GM10847 (cell line): Measurements from ENCODE around the gene ZMAT3.

Source experiments
- POLR2A ChIP-seq: IDR thresholded peaks from 2 replicates; pipeline ENCODE4 v1.6.1; 2011; ENCODE audit not compliant: insufficient read length; ENCODE audit errors: extremely low read depth

The ZMAT3 gene

GRCh38 chr3:179036226-179036625 lies 35.4 kb downstream of the ZMAT3 start:
- TF ChIP-seq POLR2A, result no peak

GRCh38 chr3:179035232-179035631 lies 36.4 kb downstream of the ZMAT3 start:
- TF ChIP-seq POLR2A, result no peak

GRCh38 chr3:179029096-179029495 lies 42.5 kb downstream of the ZMAT3 start:
- no peak for TF ChIP-seq POLR2A

- TF ChIP-seq POLR2A, result no peak
Measured at GRCh38 chr3:179028408-179028807, 43.2 kb downstream of the ZMAT3 start.

DNA sequence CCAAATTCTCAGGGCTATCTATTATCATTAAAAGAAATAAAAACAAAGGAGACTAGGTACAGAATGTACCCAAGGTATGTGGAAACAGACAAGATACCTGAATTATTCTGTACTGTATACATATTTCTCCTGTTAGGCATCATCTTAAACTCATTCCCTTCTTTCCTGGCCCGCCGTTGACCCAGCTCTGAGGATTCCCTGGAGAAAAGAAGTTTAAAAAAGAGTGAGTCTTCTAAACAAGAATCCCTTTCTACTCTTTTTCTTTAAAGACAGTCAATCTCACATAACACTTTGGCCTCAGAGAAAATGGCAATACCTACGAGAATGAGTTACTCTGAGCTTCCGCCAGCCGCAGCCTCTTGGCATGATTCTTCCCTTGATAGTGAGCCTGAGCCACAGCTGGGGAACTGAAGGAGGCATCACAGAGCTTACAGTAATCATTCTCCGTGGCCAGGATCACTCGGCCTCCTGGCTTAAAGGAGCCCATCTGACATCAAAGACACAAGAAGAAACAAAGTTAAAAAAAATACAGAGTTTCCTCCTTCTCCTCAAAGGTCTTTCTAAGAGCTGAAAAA lies 44.2 kb downstream of the ZMAT3 start:
- no peak for TF ChIP-seq POLR2A

- TF ChIP-seq POLR2A, result no peak
Measured at GRCh38 chr3:179026636-179027035, 45.0 kb downstream of the ZMAT3 start.

GRCh38 chr3:179021119-179021903 lies 50.3 kb downstream of the ZMAT3 start:
- no peak for TF ChIP-seq POLR2A

DNA sequence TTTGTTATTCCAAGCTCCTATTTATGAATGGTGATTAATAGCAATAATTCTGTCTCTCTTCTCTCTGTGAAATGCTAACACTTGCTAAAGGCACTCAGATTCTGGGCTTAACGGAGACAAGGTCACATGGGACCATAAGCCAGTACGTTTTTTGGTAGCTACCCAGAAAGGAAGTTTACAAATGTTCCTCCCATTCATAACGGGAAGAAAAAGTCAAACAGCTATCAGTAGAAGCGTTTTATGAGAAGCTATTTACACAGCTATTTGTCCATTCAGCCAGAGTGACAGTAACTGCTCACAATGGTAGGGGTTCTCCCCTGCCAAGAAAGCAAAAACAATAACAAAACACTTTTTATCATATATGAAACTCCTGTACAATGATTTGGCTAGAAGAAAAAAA lies 51.5 kb downstream of the ZMAT3 start:
- TF ChIP-seq POLR2A, result no peak

- TF ChIP-seq POLR2A, result no peak
Measured at GRCh38 chr3:179018808-179019207, 52.8 kb downstream of the ZMAT3 start.

DNA sequence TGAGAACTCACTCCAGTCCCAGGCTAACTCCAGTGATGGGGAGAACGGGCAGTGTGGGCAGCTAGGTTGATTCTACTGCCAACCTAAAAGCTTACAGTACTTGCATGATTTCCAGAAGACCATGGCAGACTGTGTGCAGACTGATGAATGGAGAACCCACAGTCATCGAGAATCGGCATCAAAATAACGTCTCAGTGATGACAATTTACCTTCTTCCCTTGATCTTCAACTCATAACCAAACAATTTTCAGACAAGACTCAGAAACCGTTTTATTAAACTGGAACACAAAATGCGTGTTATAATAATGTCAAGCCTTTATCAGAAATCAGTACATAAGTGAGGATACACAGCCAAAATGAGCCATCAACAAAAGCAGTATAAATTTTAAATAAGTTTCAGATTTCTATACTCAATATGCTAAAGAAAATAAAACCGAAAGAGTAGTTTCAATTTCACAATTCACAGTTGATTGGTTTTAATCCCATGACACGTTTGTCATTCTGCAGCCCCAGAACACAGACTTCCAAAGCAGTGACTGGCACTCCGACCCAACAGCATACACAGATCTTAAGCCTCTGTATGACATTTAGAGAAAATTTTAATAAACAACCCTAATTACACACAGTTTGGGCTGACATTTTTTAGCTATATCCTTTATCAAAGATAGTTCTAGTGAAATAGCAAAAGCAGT lies 54.5 kb downstream of the ZMAT3 start:
- no peak for TF ChIP-seq POLR2A

DNA sequence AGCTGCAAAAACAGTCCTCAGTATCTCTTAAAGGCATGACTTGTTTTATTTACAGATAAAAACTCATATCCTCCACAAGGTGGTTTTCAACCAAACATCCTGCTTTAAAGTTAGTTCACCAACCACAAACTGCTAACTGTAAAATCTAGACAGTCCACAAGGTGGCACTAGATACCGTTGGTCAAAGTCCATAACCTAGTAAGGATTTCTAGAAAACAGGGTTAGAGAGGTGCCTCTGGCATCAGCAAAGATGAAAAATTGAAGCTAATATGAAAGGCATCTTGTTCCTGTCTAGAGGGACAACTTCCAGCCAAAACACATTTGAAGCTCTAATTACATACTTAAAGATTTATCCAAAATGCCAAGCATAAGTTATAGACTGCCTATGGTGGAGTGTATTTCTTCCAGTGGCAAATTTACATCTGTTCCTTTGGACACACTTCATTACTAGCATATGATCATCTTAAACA lies 56.0 kb downstream of the ZMAT3 start:
- TF ChIP-seq POLR2A, result no peak

DNA sequence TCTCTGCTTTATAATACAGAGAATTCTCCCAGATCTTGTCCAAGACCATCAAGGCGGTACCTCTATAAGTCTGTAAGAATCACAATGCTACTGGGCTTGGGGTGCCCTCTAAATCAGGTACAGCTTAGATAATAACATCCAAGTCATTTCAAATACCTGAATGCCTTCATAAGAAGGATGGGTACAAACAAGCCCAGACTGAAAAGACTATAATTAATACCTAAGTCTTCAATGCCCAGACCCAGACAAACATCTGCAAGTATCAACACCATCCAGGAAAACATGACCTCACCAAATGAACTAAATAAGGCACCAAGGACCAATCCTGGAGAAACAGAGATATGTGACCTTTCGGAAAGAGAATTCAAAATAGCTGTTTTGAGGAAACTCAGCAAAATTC lies 65.9 kb downstream of the ZMAT3 start:
- TF ChIP-seq POLR2A, result no peak

DNA sequence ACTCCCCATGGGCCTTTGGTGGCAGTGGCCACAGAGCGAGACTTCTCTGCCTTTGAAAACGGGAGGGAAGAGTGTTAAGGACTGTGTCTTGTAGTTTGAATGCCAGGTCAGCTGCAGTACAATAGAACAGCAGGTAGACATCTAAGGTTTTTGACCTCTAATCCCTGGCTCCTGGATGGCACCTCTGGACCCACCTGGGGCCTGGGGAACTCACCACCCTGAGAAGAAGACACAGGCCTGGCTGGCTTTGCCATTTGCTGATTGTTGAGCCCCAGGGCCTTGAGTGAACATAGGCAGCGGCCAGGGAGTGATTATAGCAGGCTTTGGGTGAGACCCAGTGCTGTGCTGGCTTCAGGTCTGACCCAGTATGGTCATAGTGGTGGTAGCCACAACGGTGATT lies 66.4 kb downstream of the ZMAT3 start:
- no peak for TF ChIP-seq POLR2A

DNA sequence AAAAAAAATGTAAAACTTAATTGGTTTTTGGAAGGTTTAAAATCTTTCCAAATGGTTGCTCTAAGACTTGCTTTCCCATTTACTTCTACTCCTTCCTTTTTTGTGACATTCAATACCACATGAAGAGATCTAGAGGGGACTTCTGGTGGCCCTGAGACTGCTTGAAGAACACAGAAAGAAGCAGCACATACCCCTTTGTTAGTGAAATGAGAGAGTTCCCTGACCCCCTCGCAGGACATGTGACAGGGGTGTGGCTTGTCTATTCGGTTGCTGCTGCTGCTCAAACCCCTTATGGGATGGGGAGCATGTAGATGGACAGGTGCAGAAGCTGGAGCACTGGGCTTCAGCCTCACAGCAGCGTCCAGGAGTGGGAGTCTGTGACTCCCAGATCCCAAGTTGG lies 71.0 kb downstream of the ZMAT3 start:
- no peak for TF ChIP-seq POLR2A

DNA sequence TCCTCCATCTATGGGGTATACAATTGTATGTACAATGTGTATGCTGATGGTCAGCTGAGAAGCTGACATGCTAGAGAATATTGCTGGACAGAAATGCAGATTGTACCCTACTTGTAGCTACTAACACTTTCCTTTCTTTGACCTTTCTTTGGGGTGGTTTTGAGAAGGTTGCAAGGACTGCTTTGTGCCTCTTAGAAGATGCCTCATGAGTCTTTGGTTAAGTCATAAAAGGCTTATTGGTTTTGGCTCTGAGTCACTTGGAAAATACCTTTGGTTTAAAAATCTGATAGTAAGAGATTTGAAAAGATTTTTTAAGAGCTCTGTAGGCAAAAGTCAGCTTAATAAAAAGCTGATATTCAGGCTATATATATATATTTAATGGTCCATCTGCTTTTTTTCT lies 71.5 kb downstream of the ZMAT3 start:
- no peak for TF ChIP-seq POLR2A

GRCh38 chr3:178996399-178996798 lies 75.2 kb downstream of the ZMAT3 start:
- TF ChIP-seq POLR2A, result no peak

DNA sequence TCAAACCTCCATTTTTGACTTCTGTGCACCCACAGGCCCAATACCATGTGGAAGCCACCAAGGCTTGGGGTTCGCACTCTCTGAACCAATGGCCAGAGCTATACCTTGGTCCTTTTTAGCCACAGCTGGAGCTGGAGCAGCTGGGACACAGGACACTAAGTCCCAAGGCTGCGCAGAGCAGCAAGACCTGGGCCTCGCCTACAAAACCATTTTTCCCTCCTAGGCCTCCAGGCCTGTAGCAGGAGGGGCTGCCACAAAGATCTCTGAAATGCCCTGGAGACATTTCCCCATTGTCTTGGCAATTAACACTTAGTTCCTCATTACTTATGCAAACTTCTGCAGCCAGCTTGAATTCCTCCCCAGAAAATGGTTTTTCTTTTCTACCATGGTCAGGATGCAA lies 81.3 kb downstream of the ZMAT3 start:
- TF ChIP-seq POLR2A, result no peak

DNA sequence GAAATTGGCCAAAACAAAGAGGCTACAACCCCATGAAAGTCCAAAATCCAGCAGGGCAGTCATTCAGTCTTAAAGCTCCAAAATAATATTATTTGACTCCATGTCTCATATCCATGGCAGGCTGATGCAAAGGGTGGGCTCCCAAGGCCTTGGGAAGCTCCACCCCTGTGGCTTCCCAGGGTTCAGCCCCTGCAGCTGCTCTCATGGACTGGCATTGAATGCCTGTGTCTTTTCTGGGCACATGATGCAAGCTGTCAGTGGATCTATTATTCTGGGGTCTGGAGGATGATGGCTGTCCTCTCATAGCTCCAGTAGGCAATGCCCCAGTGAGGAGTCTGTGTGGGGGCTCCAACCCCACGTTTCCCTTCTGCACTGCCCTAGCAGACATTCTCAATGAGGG lies 81.8 kb downstream of the ZMAT3 start:
- TF ChIP-seq POLR2A, result no peak
